Motor neuron (in vitro differentiated cells): ENCODE measurements around the gene MAN2B2. TPM values are rescaled to one million over a fixed set of nuclear protein-coding genes. Genes with fewer than 3 reads are reported as not detected.
A peak's percentile ranks its signal among the peaks of the same experiment; 100 is the strongest.

Source experiments
- ATAC-seq, 8 experiments: fragments of 200-7000 bp; cut with Tn5 transposase; replicated peaks in 6 of 8; 2 replicates each; pipeline ENCODE4 v1.8.0; 2021; ENCODE audit warnings: mild to moderate bottlenecking in 8 of 8, moderate library complexity in 8 of 8
- H3K27ac ChIP-seq, 2 donors: fragments of 250-450 bp; sonication (Bioruptor Pico); 2 replicates each; pipeline ENCODE4 v1.9.0; 2021; ENCODE audit warnings: antibody characterized with exemption in 2 of 2, mild to moderate bottlenecking in 2 of 2, moderate library complexity in 1 of 2
- H3K4me1 ChIP-seq, 2 donors: fragments of 250-450 bp; sonication (Bioruptor Pico); replicated peaks in 1 of 2; 2 replicates each; pipeline ENCODE4 v1.6.1; 2021; ENCODE audit warnings: antibody characterized with exemption in 2 of 2, mild to moderate bottlenecking in 2 of 2, moderate library complexity in 1 of 2
- H3K4me3 ChIP-seq, 5 donors: fragments of 250-450 bp; sonication (Bioruptor Pico); 2 replicates each; pipeline ENCODE4 v1.9.0; 2021; ENCODE audit warnings: antibody characterized with exemption in 5 of 5, mild to moderate bottlenecking in 5 of 5, moderate library complexity in 4 of 5
- WGBS, 10 experiments: fragments of 450-650 bp; shearing (Covaris generic); methylation state at CpG; one replicate each; pipeline ENCODE4 v1.0.0; 2022; 5-methylcytosine and 5-hydroxymethylcytosine counted together
- in situ Hi-C, 9 experiments: fragments of 400-800 bp; cut with MboI; loops; one replicate each; pipeline ENCODE4 v1.15.0; 2021; ENCODE audit warnings: low sequenced_read_pairs in 9 of 9, low pct_unique_long_range_greater_than_20kb in 2 of 9; ENCODE audit not compliant: unreplicated experiment in 9 of 9
- total RNA-seq, 8 experiments: library from RNA; unstranded; fragments of 300-600 nt; gene quantifications; 2 replicates each; pipeline versions ENCODE4 v1.2.3 to v1.2.4, GENCODE V29; 2022

Gene MAN2B2
- total RNA-seq, 8 experiments from 2014 or later, result 4.0 to 36.3 (median 12.2) TPM

DNA sequence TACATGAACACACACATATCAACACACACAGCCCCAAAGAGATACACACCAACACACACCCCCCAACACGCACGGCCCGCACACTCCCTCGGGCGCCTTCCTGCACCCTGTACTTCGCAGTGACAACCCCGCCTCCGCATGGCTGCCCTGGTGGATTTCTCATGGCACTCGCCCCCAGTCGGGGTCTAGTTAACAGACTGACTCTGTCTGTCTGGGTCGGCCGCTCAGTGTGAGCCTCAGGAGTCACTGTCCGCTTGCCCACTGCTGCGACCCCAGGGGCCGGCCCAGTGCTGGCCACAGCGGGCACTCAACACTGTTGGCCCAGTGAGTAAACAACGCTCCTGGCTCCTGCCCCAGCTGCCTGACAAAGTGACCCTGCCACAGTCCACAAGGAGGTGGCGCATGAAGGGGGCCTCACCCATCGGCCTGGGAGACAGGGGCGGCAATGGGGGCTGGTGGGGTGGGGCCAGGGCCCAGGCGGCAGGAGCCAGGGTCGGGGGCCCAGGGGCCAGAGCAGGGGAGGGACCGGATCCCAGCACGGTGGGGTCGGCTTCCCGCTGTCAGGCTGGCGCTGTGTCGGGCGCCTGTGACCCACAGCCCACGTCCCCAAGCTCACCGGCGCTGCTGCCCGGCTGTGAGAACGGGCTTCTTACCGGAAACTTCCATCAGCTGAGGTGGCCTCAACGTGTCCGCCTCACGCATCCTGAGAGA lies 40.2 kb upstream of the MAN2B2 start:
- H3K27ac ChIP-seq, result no peak overlapping the region
- H3K4me1 ChIP-seq, result peaks cover 0 to 9% of the 10 kb centered on the region in 2 donors
- no peak overlapping the region for H3K4me3 ChIP-seq
- ATAC-seq, result no peak
- WGBS, 10 experiments, result 86 to 100% (median 90%) methylated on average over 2 to 8 of the region's 38 CpGs; no CpG with 5 or more reads in 4 of the 10 experiments
- in situ Hi-C loops, result loop anchor here in 1 of 9 experiments (25.0 kb wide), 1 partner anchor 272 kb away; the partner anchor contains the start of gene WFS1

DNA sequence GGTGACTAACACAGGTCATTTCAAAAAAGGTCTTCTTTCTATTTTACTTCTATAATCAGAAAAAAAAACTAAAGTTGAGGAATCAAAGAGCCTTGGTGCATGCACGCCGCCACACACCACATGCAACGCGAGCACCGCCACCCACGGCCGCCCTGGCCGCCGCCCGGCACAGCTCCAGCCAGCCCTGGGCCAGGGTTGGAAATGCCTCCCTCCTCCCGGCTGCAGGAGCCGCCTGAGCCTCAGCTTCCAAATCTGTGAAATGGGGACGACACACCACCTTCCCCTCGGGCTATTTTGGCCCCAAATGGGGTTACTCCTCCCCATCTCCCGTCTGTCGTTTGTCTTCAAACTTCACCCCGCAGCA lies 39.7 kb upstream of the MAN2B2 start:
- 65 to 77% (median 68%) methylated on average over 6 to 17 of the region's 17 CpGs; no CpG with 5 or more reads in 7 of the 10 experiments for WGBS, 10 experiments
- Histone ChIP-seq H3K4me3 (no peak overlapping the region), H3K27ac (no peak overlapping the region), H3K4me1 (peaks cover 0 to 9% of the 10 kb centered on the region in 2 donors)
- ATAC-seq, result no peak
- in situ Hi-C loops, result loop anchor here in 1 of 9 experiments (25.0 kb wide), 1 partner anchor 273 kb away; the partner anchor contains the start of gene WFS1

DNA sequence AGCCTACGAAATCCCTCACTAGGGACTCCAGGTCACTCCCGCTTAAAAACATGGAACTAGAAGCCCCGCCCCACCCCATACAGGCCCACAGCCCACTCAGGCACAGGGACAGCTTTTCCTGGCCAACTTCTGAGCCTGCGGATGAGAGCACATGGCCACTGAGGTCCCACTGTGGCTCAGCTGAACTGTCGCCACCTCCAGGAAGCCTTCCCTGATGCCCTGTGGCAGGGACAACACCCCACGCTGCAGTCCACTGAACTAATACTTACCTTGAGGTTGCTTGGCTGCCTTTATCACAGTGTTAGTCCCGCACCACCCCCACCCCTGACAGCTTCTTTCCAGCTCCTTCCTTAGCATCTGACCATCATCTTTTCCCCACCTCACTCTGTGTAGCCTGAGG lies 39.3 kb upstream of the MAN2B2 start:
- peaks cover 0 to 9% of the 10 kb centered on the region in 2 donors for H3K4me1 ChIP-seq
- 60 to 83% (median 80%) methylated on average over 1 to 5 of the region's 7 CpGs; no CpG with 5 or more reads in 4 of the 10 experiments for WGBS, 10 experiments
- in situ Hi-C loops, result loop anchor here in 1 of 9 experiments (25.0 kb wide), 1 partner anchor 273 kb away; the partner anchor contains the start of gene WFS1
- H3K4me3 ChIP-seq, result no peak overlapping the region
- ATAC-seq, result no peak
- H3K27ac ChIP-seq, result no peak overlapping the region

DNA sequence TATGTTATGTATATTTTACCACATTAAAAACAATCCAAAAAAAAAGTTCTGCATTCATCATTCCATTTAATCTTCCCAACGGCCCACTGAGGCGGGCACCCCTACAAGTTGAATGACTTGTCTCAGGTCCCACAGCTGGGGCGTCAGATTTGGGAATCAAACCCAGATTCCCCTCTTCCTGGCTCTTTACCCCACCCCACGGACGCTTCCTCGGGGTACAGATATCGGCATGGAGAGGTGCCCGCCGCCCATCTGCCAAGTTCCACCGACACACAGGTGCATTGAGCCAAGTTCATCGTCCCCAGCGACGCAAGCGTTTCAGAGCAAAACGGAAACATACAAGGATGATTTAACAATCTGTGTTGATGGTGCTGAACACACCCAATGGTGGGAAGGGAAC lies 36.9 kb upstream of the MAN2B2 start:
- no peak overlapping the region for H3K4me3 ChIP-seq
- in situ Hi-C loops, result loop anchor here in 1 of 9 experiments (25.0 kb wide), 1 partner anchor 276 kb away; the partner anchor contains the start of gene WFS1
- no peak for ATAC-seq
- peaks cover 0 to 9% of the 10 kb centered on the region in 2 donors for H3K4me1 ChIP-seq
- 49 to 84% (median 82%) methylated on average over 4 to 12 of the region's 15 CpGs; no CpG with 5 or more reads in 5 of the 10 experiments for WGBS, 10 experiments
- H3K27ac ChIP-seq, result no peak overlapping the region

DNA sequence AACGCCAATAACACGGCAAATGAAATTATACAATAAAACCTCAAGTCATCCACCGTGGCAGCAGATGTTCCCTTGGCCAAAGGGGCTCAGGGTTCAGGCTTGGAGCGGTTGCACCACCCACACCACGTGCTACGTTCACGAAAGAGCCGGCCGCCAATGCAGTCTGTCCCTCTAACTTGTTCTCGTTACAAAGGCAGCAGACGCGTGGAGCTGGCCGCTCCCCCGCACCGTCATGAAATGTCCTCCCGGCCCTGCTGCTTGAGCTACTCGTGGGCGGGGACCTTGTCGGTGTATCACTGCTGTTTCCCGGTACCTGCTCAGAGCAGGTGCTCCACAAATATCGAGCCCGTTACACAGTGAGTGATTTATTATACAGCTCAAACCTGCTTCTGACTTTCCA lies 36.4 kb upstream of the MAN2B2 start:
- Histone ChIP-seq H3K4me1 (peaks cover 0 to 9% of the 10 kb centered on the region in 2 donors), H3K27ac (no peak overlapping the region), H3K4me3 (no peak overlapping the region)
- in situ Hi-C loops, result loop anchor here in 1 of 9 experiments (25.0 kb wide), 1 partner anchor 276 kb away; the partner anchor contains the start of gene WFS1
- ATAC-seq, result peak in 5 of 8 experiments; percentile 81 to 91 (median 87)
- WGBS, 10 experiments, result 10 to 83% (median 41%) methylated on average over 2 to 10 of the region's 22 CpGs; no CpG with 5 or more reads in 1 of the 10 experiments

DNA sequence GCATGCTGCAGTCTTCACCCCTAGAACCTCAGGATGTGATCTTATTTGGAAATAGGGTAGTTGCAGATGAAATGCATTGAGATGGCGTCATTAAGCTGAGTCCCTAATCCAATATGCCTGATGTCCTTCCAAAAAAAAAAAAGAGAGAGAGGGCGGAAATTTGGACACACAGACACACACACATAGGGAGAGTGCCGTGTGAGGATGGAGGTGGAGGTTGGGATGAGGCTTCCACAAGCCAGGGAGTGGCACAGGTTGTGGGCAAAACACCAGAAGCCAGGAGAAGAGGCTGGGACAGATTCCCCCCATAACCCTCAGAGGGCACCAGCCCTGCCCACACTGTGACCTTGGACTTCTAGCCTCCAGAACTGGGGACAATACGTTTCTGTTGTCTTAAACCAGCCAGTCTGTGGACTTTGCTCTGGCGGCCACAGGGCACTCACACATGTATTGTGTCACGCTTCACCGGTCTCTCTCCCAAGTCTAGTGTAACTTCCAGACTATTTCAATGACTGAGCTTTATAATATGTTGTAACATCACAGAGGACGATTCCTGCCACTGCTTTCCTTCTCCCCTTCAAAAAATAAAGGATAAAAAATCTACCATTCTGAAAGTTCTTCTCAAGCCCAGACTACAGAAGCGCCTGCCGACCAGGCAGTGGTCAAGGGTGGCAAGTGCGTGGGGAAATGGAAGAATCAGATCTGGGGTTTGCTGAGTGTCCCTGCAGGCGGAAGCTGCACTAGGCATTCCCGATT lies 35.8 kb upstream of the MAN2B2 start:
- no peak overlapping the region for H3K4me3 ChIP-seq
- 18 to 82% (median 58%) methylated on average over 2 to 8 of the region's 13 CpGs; no CpG with 5 or more reads in 2 of the 10 experiments for WGBS, 10 experiments
- in situ Hi-C loops, result loop anchor here in 1 of 9 experiments (25.0 kb wide), 1 partner anchor 277 kb away; the partner anchor contains the start of gene WFS1
- ATAC-seq, result peak in 2 of 8 experiments; percentile 8 to 17
- no peak overlapping the region for H3K27ac ChIP-seq
- peaks cover 0 to 9% of the 10 kb centered on the region in 2 donors for H3K4me1 ChIP-seq

DNA sequence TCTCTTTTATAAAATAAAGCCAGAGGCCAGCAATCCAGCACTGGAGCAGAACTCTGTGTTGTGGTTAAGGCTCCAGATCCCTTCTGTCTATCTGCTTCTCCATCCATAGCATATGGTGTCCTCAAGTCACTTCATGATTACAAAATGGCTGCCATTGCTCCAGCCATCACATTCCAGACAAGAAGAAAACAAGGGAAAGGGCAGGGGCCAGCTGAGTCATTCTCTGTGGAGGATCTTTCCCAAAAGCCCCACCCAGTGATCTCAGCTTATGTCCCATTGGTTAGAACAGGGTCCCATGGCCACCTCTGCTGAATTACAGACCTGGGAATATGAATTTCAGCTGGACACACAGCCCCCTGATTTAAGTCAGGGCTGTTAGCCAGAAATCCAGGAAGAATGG lies 34.1 kb upstream of the MAN2B2 start:
- H3K4me3 ChIP-seq, result no peak overlapping the region
- no peak overlapping the region for H3K27ac ChIP-seq
- H3K4me1 ChIP-seq, result peaks cover 0 to 9% of the 10 kb centered on the region in 2 donors
- peak in 2 of 8 experiments; percentile 26 to 49 for ATAC-seq
- in situ Hi-C loops, result loop anchor here in 1 of 9 experiments (25.0 kb wide), 1 partner anchor 279 kb away; the partner anchor contains the start of gene WFS1

DNA sequence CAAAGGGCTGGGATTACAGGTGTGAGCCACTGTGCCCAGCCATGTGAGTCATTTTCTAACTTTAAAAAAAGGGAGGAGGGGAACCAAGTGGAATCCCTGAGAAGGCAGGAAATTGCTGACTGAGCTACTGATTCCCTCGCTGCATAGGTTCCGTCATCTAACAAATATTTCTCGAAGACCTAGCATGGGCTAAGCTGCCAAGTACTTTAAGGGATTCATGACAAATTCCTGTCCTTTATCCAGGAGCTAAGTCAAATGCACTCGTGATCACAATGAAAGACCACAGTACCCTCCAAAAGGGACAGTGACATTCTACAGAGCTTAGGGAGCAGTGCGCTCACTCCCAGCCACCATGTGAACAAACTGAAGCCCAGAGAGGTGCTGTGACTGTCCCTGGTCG lies 33.2 kb upstream of the MAN2B2 start:
- Histone ChIP-seq H3K27ac (no peak overlapping the region), H3K4me1 (peaks cover 0 to 9% of the 10 kb centered on the region in 2 donors), H3K4me3 (no peak overlapping the region)
- WGBS, 10 experiments, result 0 to 70% (median 28%) methylated on average over 1 to 3 of the region's 6 CpGs; no CpG with 5 or more reads in 4 of the 10 experiments
- in situ Hi-C loops, result loop anchor here in 1 of 9 experiments (25.0 kb wide), 1 partner anchor 279 kb away; the partner anchor contains the start of gene WFS1
- no peak for ATAC-seq

DNA sequence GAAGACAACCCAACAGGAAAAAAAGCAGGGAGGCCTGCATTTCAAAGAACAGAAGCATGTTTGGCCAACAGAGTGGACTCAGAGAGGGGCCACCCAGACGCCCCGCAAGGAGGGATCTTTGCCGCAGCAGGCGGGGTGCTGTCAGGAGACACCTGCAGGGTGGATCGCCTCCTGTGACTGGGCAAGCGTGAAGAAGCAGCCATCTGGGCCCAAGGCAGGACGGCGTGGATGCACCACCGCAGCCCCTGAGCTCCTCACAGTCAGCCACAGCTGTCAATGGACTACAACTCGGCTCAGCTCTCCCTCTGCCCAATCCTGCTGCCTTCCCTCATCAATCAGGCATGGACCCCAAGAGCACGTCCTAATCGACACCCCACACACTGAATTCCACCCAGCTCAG lies 32.0 kb upstream of the MAN2B2 start:
- Histone ChIP-seq H3K4me1 (peaks cover 0 to 9% of the 10 kb centered on the region in 2 donors), H3K4me3 (no peak overlapping the region), H3K27ac (no peak overlapping the region)
- 29 to 71% (median 53%) methylated on average over 4 to 10 of the region's 12 CpGs; no CpG with 5 or more reads in 5 of the 10 experiments for WGBS, 10 experiments
- ATAC-seq, result no peak
- in situ Hi-C loops, result loop anchor here in 1 of 9 experiments (25.0 kb wide), 1 partner anchor 281 kb away; the partner anchor contains the start of gene WFS1

DNA sequence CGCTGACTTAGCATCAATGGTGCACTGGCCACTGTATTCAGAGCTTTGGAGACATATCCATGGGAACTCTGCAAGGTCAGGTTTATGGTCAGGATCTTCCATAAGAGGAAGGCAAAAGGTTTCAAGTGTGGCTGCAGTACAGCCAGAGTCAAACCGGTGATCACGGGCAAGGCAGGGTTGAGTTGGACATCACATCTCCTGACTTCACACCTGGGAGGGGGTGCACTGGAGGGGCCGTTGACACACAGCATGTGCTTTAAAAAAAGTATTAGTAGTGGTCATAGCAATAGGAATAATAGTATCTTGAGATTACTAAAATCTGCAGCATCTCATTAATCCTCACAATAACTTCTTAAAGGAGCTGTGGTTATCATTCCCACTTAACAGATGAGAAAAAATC lies 28.9 kb upstream of the MAN2B2 start:
- no peak overlapping the region for H3K27ac ChIP-seq
- in situ Hi-C loops, result loop anchor here in 1 of 9 experiments (25.0 kb wide), 1 partner anchor 284 kb away; the partner anchor contains the start of gene WFS1
- H3K4me3 ChIP-seq, result no peak overlapping the region
- no peak for ATAC-seq
- 24 to 100% (median 83%) methylated on average over 1 to 4 of the region's 4 CpGs; no CpG with 5 or more reads in 5 of the 10 experiments for WGBS, 10 experiments
- no peaks in the 10 kb centered on the region for H3K4me1 ChIP-seq

DNA sequence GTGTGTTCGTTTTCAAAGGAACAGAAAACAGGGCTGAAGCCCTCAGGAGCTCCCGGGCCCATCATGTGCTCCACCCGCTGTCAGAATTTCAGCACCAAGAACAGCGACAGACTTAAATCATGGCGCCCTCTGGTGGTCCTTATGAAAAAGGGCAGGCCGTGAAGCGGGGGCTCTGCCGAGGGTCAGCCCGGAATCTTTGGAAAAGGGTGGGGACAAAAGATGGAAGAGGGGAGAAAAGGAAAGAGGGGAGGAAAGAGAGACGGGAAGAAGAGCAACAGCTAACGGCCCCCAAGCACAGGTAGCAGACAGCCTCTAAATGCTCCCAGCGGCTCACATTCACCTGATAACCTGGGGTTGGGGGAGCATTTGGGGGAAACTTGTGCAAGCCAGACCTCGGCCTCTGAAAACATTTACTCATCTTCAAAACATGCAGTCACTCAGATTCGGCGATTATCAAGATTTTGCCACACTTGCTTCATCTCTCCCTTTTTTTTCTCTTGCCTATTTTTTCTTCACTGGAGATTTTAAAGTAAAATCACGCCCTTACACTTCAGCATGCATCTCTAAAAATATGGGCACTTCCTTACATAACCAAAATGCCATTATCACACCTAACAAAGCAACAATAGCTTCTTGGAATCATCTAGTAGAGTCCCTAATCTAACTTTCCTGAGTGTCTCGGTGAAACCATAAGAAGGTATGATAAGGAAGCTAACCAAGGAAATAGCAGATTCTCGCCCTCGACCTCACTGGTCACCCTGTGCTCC lies 28.1 kb upstream of the MAN2B2 start:
- in situ Hi-C loops, result loop anchor here in 1 of 9 experiments (25.0 kb wide), 1 partner anchor 285 kb away; the partner anchor contains the start of gene WFS1
- peak; percentile 71 to 88 (median 79) for ATAC-seq
- no peak overlapping the region for H3K27ac ChIP-seq
- no peak overlapping the region for H3K4me3 ChIP-seq
- 0 to 60% (median 22%) methylated on average over 1 to 7 of the region's 19 CpGs; no CpG with 5 or more reads in 2 of the 10 experiments for WGBS, 10 experiments
- H3K4me1 ChIP-seq, result no peaks in the 10 kb centered on the region
